Measurements from ENCODE around the gene CEP350. TPM values are rescaled to one million over a fixed set of nuclear protein-coding genes. Genes with fewer than 3 reads are reported as not detected.
A peak's percentile ranks its signal among the peaks of the same experiment; 100 is the strongest.

Gene CEP350
- total RNA-seq, 1 experiment from 2014 or later, result 27.6 TPM

- Histone ChIP-seq H3K27me3 (ENCODE audit: insufficient read depth, low read length) (no peaks in the 10 kb centered on the region), H3K9me3 (ENCODE audit: control insufficient read depth in 1 of 2, insufficient read depth in 1 of 2, low read depth in 1 of 2, low read length in 2 of 2) (no peaks in the 10 kb centered on the region), H4K20me1 (ENCODE audit: insufficient read depth) (no peaks in the 10 kb centered on the region), H2AFZ (ENCODE audit: low read depth, low read length, poor library complexity, severe bottlenecking) (no peak overlapping the region), H3K27ac (ENCODE audit: low read depth, low read length) (no peak overlapping the region), H3K4me2 (ENCODE audit: low read length) (peak overlapping the region; percentile 54), H3K9me2 (ENCODE audit: insufficient read depth) (peaks cover 4% of the 10 kb centered on the region; the same call in 1 of the 2 replicates), H3K4me1 (ENCODE audit: control insufficient read depth in 1 of 2, insufficient read depth in 2 of 2, low read length in 2 of 2) (peaks cover 0 to 18% of the 10 kb centered on the region in 2 experiments; a peak in 2 of 4 replicates), H3K4me3 (replicated peaks in 1 of 2; ENCODE audit: low read depth in 1 of 2, low read length in 2 of 2) (0 out of 4 replicates have a peak overlapping the region, but pooled peaks of 1 of the 2 experiments have one; percentile 1), H3K9ac (ENCODE audit: low read length) (no peak overlapping the region), H3K79me2 (ENCODE audit: insufficient read depth, low read length) (no peaks in the 10 kb centered on the region), H3K36me3 (ENCODE audit: control insufficient read depth in 1 of 2, insufficient read depth in 2 of 2, low read length in 2 of 2) (peaks cover 0 to 3% of the 10 kb centered on the region in 2 experiments; a peak in 1 of 4 replicates)
- DNase-seq (ENCODE audit: low read depth, low spot score) (peak; percentile 8), ATAC-seq (peak; percentile 77)
- BruUV-seq (replicated peaks), result TSS peak; percentile 8
- CTCF ChIA-PET, result no interaction called here
- TF ChIP-seq CEBPB (IDR thresholded peaks at IDR 0.05; ENCODE audit: low read depth), result no peak
- TF ChIP-seq ATF3 (IDR thresholded peaks at IDR 0.05), result no peak
- no peak for TF ChIP-seq TCF7L2 (IDR thresholded peaks at IDR 0.05; ENCODE audit: borderline replicate concordance, extremely low read depth, insufficient read depth, insufficient read length)
- TF ChIP-seq ZBTB33 (IDR thresholded peaks at IDR 0.05; ENCODE audit: extremely low read depth, insufficient replicate concordance, low read length), result no peak
- TF ChIP-seq SP1 (IDR thresholded peaks at IDR 0.05; ENCODE audit: low read depth), result no peak
- no peak for TF ChIP-seq REST (IDR thresholded peaks at IDR 0.05; ENCODE audit: low read depth)
- TF ChIP-seq JUND (IDR thresholded peaks at IDR 0.05), result no peak
- TF ChIP-seq EZH2 (IDR thresholded peaks at IDR 0.05), result no peak
- no peak for TF ChIP-seq ZNF274 (IDR thresholded peaks at IDR 0.05; ENCODE audit: low read depth, low read length)
- no peak for TF ChIP-seq FOSL1 (IDR thresholded peaks at IDR 0.05; ENCODE audit: low read depth)
- no peak for TF ChIP-seq POLR2AphosphoS5 (IDR thresholded peaks at IDR 0.05; ENCODE audit: low read depth, low read length)
- no peak for TF ChIP-seq CTCF (IDR thresholded peaks at IDR 0.05 in 2 of 3, conservative IDR thresholded peaks at IDR 0.05 in 1 of 3; ENCODE audit: borderline replicate concordance in 1 of 3, insufficient read depth in 1 of 3, low read depth in 2 of 3, low read length in 2 of 3)
- RAD21 ChIA-PET (ENCODE audit: low non-redundant PET in 1 of 2, low total read pairs in 2 of 2, uncharacterized antibody in 2 of 2, unreplicated experiment in 2 of 2), result no interaction called here
- intact Hi-C loops (cut with micrococcal nuclease), result no loop called here
- POLR2A ChIA-PET, result no interaction called here
These were observed 162.6 kb downstream of the CEP350 start for GRCh38 chr1:180116964-180117763.

Measured in HCT116 (cell line).